ENCODE measurements around the gene KCNAB2.

The KCNAB2 gene

DNA sequence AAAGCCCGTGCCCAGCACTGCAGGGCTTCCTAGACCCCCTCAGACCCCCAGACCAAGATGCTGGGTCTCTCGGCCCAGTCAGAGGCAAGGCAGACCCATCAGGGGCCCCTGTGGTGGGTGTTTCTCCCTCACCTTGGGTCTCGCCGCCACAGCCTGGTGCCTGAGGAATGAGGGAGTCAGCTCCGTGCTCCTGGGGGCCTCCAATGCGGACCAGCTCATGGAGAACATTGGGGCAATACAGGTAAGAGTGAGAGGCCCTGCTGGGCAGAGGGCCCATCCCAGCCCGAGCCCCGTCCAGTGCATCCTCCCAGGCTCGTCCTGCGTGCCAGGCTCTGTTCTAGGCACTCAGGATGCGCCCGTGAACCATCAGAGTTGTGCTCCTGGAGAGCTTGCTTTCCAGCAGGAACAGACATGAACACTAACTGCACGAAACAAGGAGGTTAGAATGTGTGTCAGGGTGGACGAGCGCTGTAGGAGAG is 51.5 kb downstream of the KCNAB2 start:
- no peak for DNase-seq (ENCODE audit: low spot score)

GRCh38 chr1:6097824-6098223 is 52.1 kb downstream of the KCNAB2 start:
- DNase-seq (ENCODE audit: low spot score), result no peak

DNA sequence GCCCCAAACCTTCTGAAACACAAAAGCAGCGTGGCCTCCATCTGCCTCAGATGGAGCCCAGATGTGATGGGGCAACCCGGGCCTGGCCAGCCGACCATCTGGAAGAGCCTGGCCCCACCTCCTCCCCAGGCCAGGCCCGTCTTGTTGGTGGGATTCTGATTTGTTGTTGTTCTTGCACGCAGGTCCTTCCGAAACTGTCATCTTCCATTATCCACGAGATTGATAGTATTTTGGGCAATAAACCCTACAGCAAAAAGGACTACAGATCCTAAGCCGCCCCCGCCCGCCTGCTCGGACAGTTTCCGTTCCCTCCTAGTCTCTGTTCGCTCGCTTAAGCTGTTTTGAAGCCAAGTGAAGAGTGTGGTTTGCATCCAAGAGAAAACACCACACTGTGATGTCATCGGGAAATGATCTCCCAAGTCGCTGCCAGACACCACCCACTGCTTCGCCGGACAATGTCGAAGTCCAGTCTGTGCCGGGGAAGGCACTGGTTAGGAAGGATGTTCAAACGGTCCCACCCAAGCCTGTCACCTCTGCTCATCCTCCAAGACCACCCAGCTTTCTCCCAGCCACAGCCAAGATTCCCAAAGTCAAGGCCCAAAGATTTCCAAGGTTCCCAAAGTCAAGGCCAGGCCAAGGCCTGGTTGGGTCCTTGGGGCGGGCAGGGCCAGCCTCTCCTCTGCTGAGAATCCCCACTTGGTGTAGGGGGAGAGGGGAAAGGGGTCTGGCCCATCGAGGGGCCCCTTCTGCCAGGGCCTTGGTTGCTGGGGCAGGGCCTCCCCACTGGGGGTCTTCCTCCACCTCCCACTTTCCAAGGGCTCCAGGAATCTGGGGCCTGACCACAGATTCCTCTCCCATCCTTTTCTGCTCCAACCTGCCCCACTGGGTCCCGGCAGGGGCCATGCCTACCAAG is 52.9 kb downstream of the KCNAB2 start:
- DNase-seq (ENCODE audit: low spot score), result no peak

- no peak for DNase-seq (ENCODE audit: low spot score)
Observed at GRCh38 chr1:6099297-6099696, 53.6 kb downstream of the KCNAB2 start.

DNA sequence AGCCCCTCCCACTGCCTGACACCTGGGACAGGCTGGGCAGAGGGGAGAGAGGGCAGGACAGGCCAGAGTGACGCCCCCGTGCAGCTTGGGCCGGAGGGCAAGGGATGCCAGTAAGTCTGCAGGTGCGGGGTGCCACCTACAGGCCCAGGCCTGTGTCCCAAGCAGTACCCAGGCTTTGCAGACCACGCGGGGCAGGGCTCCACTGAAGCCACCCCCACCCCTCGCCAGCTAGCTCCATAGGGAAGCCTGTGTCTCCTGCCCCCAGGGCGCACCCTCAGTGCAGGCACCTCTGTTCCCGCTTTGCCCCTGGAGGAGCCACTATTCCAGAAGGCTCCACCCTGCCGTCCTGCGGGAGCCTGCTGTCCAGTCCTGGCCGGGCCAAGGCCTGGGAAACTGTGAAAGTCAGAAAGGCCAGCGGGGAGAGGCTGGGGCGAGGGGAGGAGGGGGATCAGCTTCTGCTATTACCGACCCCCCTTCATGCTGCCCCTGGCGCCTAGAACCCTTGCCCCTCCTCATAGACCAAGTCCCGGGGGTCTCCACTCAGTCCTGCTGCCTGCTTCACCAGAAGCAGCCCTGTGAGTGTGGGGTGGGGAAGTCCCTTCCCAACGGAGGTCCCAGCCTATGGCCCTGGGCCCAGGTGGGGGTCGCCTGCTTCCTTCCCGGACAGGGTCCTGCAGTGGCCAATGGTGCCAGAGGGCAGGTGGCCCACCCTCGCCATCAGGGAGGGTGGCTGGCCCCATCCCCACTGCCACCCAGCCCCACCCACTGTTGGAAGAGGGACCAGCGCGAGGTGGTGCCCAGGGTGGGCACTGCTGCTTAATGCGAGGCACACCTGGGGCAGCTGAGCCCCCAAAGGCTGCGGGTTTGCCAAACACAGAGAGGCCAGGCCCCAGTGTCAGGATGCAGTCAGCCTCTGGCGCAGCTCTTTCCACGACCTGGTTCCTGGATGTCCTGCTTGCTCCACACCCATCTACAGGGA is 54.4 kb downstream of the KCNAB2 start:
- no peak for DNase-seq (ENCODE audit: low spot score)

DNA sequence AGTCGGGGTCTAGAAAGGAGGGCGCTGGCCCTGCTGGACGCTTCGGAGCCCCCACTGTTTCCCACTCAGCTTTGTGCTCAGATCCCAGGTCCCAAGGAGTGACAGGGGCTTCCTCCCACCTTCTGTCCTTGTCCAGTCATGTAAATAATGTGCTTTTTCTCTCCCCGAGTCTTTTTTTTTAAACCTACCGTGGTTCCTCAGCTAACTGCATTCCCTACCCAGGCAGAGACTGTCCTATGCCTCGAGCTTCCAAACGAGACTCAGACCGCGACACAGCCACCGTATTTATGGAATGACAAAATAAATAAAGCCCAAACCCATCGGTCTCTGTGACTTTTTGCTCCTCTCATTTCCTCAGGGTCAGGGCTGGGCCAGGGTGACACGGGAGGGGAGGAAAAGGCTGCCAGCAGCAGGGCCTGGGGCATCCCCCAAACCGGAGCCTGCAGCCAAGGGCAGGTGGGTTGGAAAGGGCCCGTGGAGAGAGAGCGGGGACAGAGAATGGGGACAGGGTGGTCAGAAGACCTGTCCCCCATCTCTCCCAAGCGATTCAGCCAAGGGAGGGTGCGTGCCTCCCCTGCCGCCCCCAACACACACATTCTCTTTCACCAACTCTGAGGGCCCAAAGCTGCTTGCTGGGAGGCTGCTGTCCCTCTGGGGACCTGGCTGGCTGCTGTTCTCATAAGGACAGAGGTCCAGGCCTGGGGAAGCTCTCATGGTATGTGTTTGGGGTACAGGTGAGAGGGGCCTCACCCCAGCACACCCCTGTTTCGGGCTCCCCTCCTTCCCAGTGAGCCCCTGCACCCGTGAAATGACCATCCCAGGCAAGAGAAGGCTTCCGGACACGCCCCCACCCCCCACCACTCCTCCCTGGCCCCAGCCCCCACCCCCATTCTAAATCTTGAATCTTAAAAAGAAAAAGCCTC is 55.4 kb downstream of the KCNAB2 start:
- DNase-seq (ENCODE audit: low spot score), result no peak

DNA sequence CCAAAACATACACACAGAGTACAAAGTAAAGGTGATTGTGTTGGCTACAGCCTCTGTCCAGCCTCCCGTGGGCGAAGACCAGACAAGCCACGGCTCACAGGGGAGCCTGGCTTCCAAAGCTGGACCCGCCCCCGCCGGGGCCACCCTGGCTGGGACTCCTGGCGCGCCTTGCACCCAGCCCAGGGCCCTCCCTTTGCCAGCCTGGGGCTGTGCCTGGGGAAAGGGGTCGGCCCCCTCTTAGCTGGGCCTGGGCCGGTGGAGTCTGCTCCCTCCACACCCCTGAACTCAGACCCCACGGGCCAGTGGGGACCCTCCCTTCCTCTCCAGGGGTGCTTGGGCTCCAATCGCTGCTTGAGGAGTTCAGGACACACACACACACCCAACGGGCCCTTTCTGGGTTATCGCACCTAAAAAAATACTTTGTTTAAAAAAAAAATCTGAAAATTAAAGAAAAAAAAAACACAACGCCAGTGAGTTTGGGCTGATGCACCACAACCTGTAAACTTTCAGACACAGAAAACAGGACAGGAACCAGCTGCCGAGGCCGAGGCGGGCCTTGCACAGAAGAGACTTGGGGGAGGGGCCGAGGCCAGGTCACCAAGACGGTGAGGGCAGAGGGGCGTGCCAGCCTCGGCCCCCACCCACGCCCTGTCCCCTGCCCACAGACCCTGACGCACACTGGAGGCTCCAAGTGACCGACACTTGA is 56.3 kb downstream of the KCNAB2 start:
- DNase-seq (ENCODE audit: low spot score), result no peak

DNA sequence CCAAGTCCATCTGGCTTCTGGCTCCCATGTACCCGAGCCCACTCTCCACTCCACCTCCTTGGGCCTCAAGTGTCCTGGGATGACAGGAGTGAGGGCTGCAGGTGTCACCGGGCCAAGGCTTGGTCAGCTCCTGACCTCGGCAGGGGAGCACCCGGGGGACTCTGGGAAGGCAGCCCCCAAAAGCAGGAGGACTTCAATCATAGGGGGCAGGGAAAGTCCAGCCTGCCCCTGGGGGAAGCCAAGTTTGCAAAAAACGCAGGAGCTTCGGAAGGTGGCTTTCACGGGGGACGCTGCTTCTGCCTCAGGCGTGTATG is 56.8 kb downstream of the KCNAB2 start:
- no peak for DNase-seq (ENCODE audit: low spot score)

DNA sequence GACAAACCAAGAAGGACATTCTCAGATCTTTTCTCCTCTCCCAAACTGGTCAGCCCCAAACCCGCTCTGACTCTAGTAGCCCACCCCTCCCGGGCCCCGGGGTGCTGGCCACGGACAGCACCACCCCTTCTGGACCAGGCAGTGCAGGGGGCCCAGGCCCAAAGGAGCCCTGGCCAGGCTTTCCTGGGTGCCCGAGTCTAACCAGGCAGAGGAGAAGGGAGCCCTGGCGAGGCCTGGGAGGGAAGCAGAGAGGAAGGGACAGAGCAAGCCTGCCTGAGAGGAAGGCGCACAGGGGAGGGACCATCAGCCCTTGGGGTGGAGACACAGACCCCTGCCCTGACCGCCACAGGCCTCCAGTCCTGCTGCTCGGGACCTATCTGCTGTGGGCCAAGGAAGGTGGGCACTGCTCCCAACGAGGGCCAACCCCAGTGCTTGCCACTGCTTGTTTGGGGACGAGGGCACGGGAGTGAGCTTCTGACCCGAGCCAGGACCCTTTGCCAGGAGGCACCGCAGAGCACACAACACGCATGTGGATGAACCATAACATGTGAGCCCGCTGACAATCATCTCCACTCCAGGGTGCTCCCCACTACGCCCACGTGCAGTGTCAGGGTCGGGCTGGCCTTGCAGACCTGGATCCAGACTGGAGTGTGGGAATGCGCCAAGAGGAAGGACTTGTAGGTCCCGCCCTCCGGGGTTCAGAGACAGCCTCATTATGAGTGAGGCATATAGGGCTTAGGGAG is 57.6 kb downstream of the KCNAB2 start:
- DNase-seq (ENCODE audit: low spot score), result no peak

GRCh38 chr1:6103854-6104530 is 58.3 kb downstream of the KCNAB2 start:
- DNase-seq (ENCODE audit: low spot score), result no peak

- DNase-seq (ENCODE audit: low spot score), result no peak
Observed at GRCh38 chr1:6104631-6105030, 58.9 kb downstream of the KCNAB2 start.

GRCh38 chr1:6105218-6105679 is 59.6 kb downstream of the KCNAB2 start:
- DNase-seq (ENCODE audit: low spot score), result no peak

DNA sequence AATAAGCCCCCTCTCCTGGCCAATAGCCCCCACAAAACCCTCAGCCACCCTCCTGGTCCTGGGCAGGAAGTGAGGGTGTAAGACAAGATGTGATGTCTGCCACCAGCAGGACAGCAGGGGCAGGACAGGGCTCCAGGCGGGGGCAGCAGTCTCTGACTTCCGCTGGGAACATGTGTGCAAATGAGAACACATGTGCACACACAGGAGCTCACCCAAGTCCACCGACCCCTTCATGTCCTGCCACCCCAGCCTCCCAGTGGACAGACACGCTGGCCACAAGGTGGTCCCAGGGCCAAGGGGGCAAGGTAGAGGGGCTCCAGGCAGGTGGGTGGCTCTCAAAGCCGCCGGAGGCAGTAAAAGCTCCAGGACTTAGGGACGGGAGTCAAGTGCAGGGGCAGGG is 60.1 kb downstream of the KCNAB2 start:
- no peak for DNase-seq (ENCODE audit: low spot score)

- DNase-seq (ENCODE audit: low spot score), result no peak
Observed at GRCh38 chr1:6106321-6106731, 60.6 kb downstream of the KCNAB2 start.

DNA sequence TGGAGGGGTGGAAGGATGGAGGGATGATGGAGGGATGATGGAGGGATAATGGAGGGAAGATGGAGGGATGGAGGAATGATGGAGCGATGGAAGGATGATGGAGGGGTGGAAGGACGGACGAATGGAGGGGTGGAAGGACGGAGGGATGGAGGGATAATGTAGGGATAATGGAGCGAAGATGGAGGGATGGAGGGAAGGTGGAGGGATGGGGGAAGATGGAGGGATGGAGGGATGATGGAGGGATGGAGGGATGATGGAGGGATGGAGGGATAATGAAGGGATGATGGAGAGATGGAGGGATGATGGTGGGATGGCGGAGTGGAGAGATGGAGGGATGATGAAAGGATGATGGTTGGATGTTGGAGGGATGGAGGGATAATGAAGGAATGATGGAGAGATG is 61.3 kb downstream of the KCNAB2 start:
- DNase-seq (ENCODE audit: low spot score), result no peak

DNA sequence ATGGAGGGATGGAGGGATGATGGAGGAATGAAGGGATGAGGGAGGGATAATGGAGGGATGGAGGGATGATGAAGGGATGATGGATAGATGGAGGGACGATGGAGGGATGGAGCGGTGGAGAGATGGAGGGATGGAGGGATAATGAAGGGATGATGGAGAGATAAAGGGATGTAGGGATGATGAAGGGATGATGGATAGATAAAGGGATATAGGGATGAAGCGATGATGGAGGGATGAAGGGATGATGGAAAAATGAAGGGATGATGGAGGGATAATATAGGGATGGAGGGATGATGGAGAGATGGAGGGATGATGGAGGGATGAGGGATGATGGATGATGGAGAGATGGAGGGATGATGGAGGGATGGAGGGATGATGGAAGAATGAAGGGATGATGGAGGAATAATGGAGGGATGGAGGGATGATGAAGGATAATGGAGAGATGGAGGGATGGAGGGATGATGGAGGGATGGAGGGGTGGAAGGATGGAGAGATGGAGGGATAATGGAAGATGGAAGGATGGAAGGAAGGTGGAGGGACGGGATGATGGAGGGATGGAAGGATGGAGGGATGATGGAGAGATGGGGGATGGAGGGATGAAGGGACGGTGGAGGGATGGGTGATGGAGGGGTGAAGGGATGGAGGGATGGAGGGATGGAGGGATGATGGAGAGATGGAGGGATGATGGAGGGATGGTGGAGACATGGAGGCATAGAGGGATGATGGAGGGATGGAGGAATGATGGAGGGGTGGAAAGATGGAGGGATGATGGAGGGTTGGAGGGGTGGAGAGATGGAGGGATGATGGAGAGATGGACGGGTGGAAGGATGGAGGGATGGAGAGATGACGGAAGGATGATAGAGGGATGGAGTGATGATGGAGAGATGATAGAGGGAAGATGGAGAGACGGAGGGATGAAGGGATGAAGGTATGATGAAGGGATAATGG is 62.0 kb downstream of the KCNAB2 start:
- DNase-seq (ENCODE audit: low spot score), result no peak

DNA sequence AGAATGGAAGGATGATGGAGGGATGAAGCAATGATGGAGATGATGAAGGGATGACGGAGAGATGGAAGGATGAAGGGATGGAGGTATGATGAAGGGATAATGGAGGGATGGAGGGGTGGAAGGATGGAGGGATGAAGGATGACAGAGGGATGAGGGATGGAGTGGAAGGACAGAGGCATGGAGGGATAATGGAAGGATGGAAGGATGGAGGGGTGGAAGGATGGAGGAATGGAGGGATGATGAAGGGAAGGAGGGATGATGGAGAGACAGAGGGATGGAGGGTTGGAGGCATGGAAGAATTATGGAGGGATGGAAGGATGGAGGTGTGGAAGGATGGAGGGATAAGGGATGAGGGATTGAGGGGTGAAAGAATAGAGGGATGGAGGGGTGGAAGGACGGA is 62.8 kb downstream of the KCNAB2 start:
- no peak for DNase-seq (ENCODE audit: low spot score)

DNA sequence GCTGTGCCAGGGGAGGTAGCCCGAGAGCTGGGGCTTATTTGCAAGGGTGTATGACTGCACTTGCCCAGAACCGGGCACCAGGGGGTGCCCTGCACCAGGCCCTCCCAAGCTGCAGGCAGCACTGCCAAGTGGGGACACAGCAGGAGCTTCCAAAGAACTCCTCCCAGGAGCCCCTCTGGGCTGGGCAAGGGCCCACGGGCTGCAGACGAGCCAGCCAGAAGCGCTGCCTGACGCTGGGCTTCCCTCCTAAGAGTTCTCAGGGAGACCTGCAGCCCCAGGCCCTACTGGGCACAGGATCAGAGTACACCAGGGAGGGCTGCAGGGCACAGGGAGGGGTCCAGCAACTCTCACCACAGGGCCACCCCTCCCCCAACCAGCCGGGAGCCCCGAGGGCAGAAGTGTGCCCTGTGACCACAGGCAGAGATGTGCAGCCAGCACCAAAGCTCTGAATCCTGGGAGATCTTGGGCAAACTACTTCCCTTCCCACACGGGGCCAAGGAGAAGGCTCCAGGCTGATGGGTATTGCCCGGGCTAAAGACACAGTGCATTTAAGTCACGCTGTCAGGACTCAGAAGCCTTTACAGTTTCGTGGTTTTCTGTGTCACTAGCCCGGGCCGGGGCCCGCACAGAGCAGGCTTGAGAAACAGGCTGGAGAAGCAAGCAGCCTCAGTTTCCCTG is 63.4 kb downstream of the KCNAB2 start:
- peak; percentile 32 for DNase-seq (ENCODE audit: low spot score)

Measured in LoVo (cell line).